HepG2 (cell line): ENCODE results near the gene PTPRH. TPM values are rescaled to one million over a fixed set of nuclear protein-coding genes. Genes with fewer than 3 reads are reported as not detected.

Experiments
- ATAC-seq: fragments of 200-7000 bp; cut with Tn5 transposase; 3 replicates; pipeline ENCODE4 v1.9.1; 2020; ENCODE audit warnings: mild to moderate bottlenecking, moderate library complexity
- BruUV-seq: library from RNA; stranded (reverse); fragments of 400-500 nt; replicated peaks from 2 replicates; lab custom pipeline; 2021; lab: Mats Ljungman, UMichigan
- CTCF ChIA-PET: fragments of 300-600 bp; formaldehyde crosslinking; extraction: SDS; loops from one replicate; lab custom pipeline; 2021; ENCODE audit warnings: low total read pairs, inconsistent platforms, low intra/inter-chr PET ratio; lab: Yijun Ruan, JAX
- POLR2A ChIA-PET: fragments of 350-600 bp; sonication (Branson Sonifier 250); formaldehyde crosslinking; loops from one replicate; lab custom pipeline; 2020; ENCODE audit warnings: antibody characterized with exemption, inconsistent platforms; lab: Yijun Ruan, JAX
- DNase-seq: peaks from one replicate; pipeline ENCODE4 v3.0.0-alpha.2; 2015; ENCODE audit warnings: low spot score
- FAIRE-seq: peaks from 3 replicates; lab custom pipeline; 2011; peaks lifted over from hg19 to GRCh38; lab: Jason Lieb, UNC
- H2AFZ ChIP-seq: one replicate; pipeline ENCODE4 v1.6.1; 2011; ENCODE audit warnings: low read length, inconsistent platforms
- H3K27ac ChIP-seq: fragments of 300-600 bp; 3 replicates; pipeline ENCODE4 v1.8.0; 2011; ENCODE audit warnings: mixed run types, mild to moderate bottlenecking, mixed read lengths, low read length, inconsistent platforms; ENCODE audit not compliant: insufficient read depth; ENCODE audit errors: extremely low read length
- H3K27me3 ChIP-seq, 2 experiments: fragments of 200-600 bp in 1 of 2; 2 replicates in 1 of 2; 3 replicates in 1 of 2; pipeline versions ENCODE4 v1.6.0 to v1.8.0; 2011; ENCODE audit warnings: low read length in 2 of 2, mild to moderate bottlenecking in 2 of 2, moderate library complexity in 2 of 2, inconsistent platforms in 1 of 2; ENCODE audit not compliant: insufficient read depth in 2 of 2, control insufficient read depth in 1 of 2
- H3K36me3 ChIP-seq, 2 experiments: fragments of 200-600 bp in 1 of 2; replicated peaks in 1 of 2; 2 replicates in 1 of 2; 3 replicates in 1 of 2; pipeline versions ENCODE4 v1.5.1 to v1.8.0; 2011; ENCODE audit warnings: low read length in 2 of 2, inconsistent platforms in 1 of 2; ENCODE audit not compliant: insufficient read depth in 2 of 2, control insufficient read depth in 1 of 2
- H3K4me1 ChIP-seq: 2 replicates; pipeline ENCODE4 v1.5.1; 2012; ENCODE audit warnings: low read length, inconsistent platforms; ENCODE audit not compliant: insufficient read depth
- H3K4me2 ChIP-seq: 2 replicates; pipeline ENCODE4 v1.6.0; 2011; ENCODE audit warnings: low read depth, low read length, inconsistent platforms
- H3K4me3 ChIP-seq, 3 experiments: fragments of 200-600 bp in 1 of 3; sonication (generic), shearing (Covaris generic) in 1 of 3; replicated peaks in 1 of 3; 2 replicates each; pipeline ENCODE4 v1.5.1; 2011 to 2016; ENCODE audit warnings: low read length in 3 of 3, inconsistent platforms in 2 of 3, low read depth in 2 of 3, mild to moderate bottlenecking in 2 of 3, control low read depth in 1 of 3, mixed read lengths in 1 of 3; ENCODE audit not compliant: insufficient read depth in 1 of 3
- H3K79me2 ChIP-seq: one replicate; pipeline ENCODE4 v1.6.1; 2011; ENCODE audit warnings: low read length, inconsistent platforms; ENCODE audit not compliant: insufficient read depth
- H3K9ac ChIP-seq: 2 replicates; pipeline ENCODE4 v1.6.0; 2011; ENCODE audit warnings: mild to moderate bottlenecking, low read depth, low read length, inconsistent platforms; ENCODE audit not compliant: insufficient read depth
- H3K9me3 ChIP-seq: 2 replicates; pipeline ENCODE4 v1.5.1; 2012; ENCODE audit warnings: mild to moderate bottlenecking, low read length
- H4K20me1 ChIP-seq: 2 replicates; pipeline ENCODE4 v1.6.0; 2011; ENCODE audit warnings: inconsistent platforms, mild to moderate bottlenecking, low read length, moderate library complexity; ENCODE audit not compliant: insufficient read depth
- ATF5 ChIP-seq: sonication (generic); formaldehyde crosslinking; IDR thresholded peaks from 2 replicates; pipeline ENCODE4 v1.4.0; 2020; ENCODE audit warnings: mild to moderate bottlenecking, low read depth, missing genetic modification reagents
- CAMTA2 ChIP-seq: sonication (generic); formaldehyde crosslinking; IDR thresholded peaks from 2 replicates; pipeline ENCODE4 v1.4.0; 2020; ENCODE audit warnings: mild to moderate bottlenecking, missing genetic modification reagents, borderline replicate concordance
- ELF4 ChIP-seq: sonication (generic); formaldehyde crosslinking; IDR thresholded peaks from 2 replicates; pipeline ENCODE4 v1.5.0; 2020; ENCODE audit warnings: missing genetic modification reagents, mild to moderate bottlenecking, moderate library complexity, borderline replicate concordance
- HINFP ChIP-seq: sonication (generic); formaldehyde crosslinking; IDR thresholded peaks from 2 replicates; pipeline ENCODE4 v1.4.0; 2020; ENCODE audit warnings: low read depth, mild to moderate bottlenecking, missing genetic modification reagents
- MEF2D ChIP-seq: sonication (generic); formaldehyde crosslinking; IDR thresholded peaks from 2 replicates; pipeline ENCODE4 v1.5.1; 2020; ENCODE audit warnings: mild to moderate bottlenecking, missing genetic modification reagents
- SATB2 ChIP-seq: sonication (generic); formaldehyde crosslinking; IDR thresholded peaks from 2 replicates; pipeline ENCODE4 v1.5.0; 2020; ENCODE audit warnings: missing genetic modification reagents
- TBX3 ChIP-seq: fragments of 450-650 bp; IDR thresholded peaks from 2 replicates; pipeline ENCODE4 v1.6.1; 2017; ENCODE audit warnings: antibody characterized with exemption, mild to moderate bottlenecking, inconsistent platforms, borderline replicate concordance
- ZBTB2 ChIP-seq: sonication (generic); formaldehyde crosslinking; IDR thresholded peaks from 2 replicates; pipeline ENCODE4 v1.8.0; 2022; ENCODE audit warnings: low read depth, missing genetic modification reagents
- ZFP91 ChIP-seq: sonication (generic); formaldehyde crosslinking; IDR thresholded peaks from 2 replicates; pipeline ENCODE4 v1.9.0; 2022; ENCODE audit warnings: missing genetic modification reagents, mild to moderate bottlenecking, borderline replicate concordance
- ZNF251 ChIP-seq: sonication (generic); formaldehyde crosslinking; IDR thresholded peaks from 2 replicates; pipeline ENCODE4 v1.9.0; 2021; ENCODE audit warnings: mild to moderate bottlenecking, missing genetic modification reagents
- ZNF33A ChIP-seq: sonication (generic); formaldehyde crosslinking; IDR thresholded peaks from 2 replicates; pipeline ENCODE4 v1.5.1; 2020; ENCODE audit warnings: missing genetic modification reagents, mild to moderate bottlenecking, moderate library complexity, borderline replicate concordance
- ZNF383 ChIP-seq: sonication (generic); formaldehyde crosslinking; IDR thresholded peaks from 2 replicates; pipeline ENCODE4 v1.4.0; 2020; ENCODE audit warnings: missing genetic modification reagents, mild to moderate bottlenecking, borderline replicate concordance
- ZNF431 ChIP-seq: sonication (generic); formaldehyde crosslinking; IDR thresholded peaks from 2 replicates; pipeline ENCODE4 v1.9.0; 2022; ENCODE audit warnings: missing genetic modification reagents, low read depth, mild to moderate bottlenecking, borderline replicate concordance
- ZNF432 ChIP-seq: sonication (generic); formaldehyde crosslinking; IDR thresholded peaks from 2 replicates; pipeline ENCODE4 v1.5.0; 2020; ENCODE audit warnings: missing genetic modification reagents, mild to moderate bottlenecking, borderline replicate concordance
- ZNF446 ChIP-seq: sonication (generic); formaldehyde crosslinking; IDR thresholded peaks from 2 replicates; pipeline ENCODE4 v1.5.0; 2020; ENCODE audit warnings: mild to moderate bottlenecking, missing genetic modification reagents
- ZNF782 ChIP-seq: sonication (generic); formaldehyde crosslinking; IDR thresholded peaks from 2 replicates; pipeline ENCODE4 v1.4.0; 2020; ENCODE audit warnings: missing genetic modification reagents, mild to moderate bottlenecking, borderline replicate concordance
- ZSCAN12 ChIP-seq: sonication (generic); formaldehyde crosslinking; IDR thresholded peaks from 2 replicates; pipeline ENCODE4 v1.9.0; 2021; ENCODE audit warnings: mild to moderate bottlenecking, missing genetic modification reagents
- ZSCAN31 ChIP-seq: sonication (generic); formaldehyde crosslinking; IDR thresholded peaks from 2 replicates; pipeline ENCODE4 v1.5.0; 2020; ENCODE audit warnings: low read depth, mild to moderate bottlenecking, missing genetic modification reagents
- WGBS: methylation state at CpG from one replicate; pipeline ENCODE4 v1.1.6; 2017; ENCODE audit warnings: low lambda C conversion rate; 5-methylcytosine and 5-hydroxymethylcytosine counted together
- in situ Hi-C: cut with HindIII; loops from 2 replicates; pipeline ENCODE4 v1.10.0; 2017; ENCODE audit warnings: low pct_unique_long_range_greater_than_20kb; ENCODE audit not compliant: extremely low pct_ligation_motif_present
- intact Hi-C: fragments of 100-400 bp; cut with micrococcal nuclease; formaldehyde crosslinking; loops from one replicate; pipeline ENCODE4 v1.10.0; 2022; ENCODE audit not compliant: unreplicated experiment
- polyA plus RNA-seq, 8 experiments: library from polyadenylated mRNA; depleted of rRNA in 3 of 8; stranded (reverse) in 7 of 8; unstranded in 1 of 8; fragments of >200 nt; fragmentation: Illumina TruSeq in 4 of 8; extraction: Trizol in 4 of 8; gene quantifications; 2 replicates each; pipeline versions ENCODE4 v1.2.1 to v1.2.3, GENCODE V29; 2011 to 2016; ENCODE audit warnings: low read depth in 4 of 8, missing spikeins in 1 of 8, mixed read lengths in 1 of 8; ENCODE audit not compliant: insufficient read depth in 1 of 8
- total RNA-seq, 5 experiments: library from RNA; depleted of rRNA; stranded (reverse); fragments of >200 nt; fragmentation: Illumina TruSeq; extraction: Trizol; gene quantifications; 2 replicates each; pipeline ENCODE4 v1.2.3, GENCODE V29; 2016; ENCODE audit warnings: low read depth in 1 of 5

PTPRH gene
- total and polyA plus RNA-seq, 2 of the 13 experiments (the other 11 are each of a cell fraction or from before 2014, with no cell fraction given) = 14.7 to 125 TPM

GRCh38 chr19:55169136-55169535 lies 40.2 kb downstream of the PTPRH start:
- intact Hi-C loops = no loop called here
- H3K27ac ChIP-seq = no peak overlapping the region
- no peak for DNase-seq
- H3K36me3 ChIP-seq = no peaks in the 10 kb centered on the region
- POLR2A ChIA-PET = no interaction called here
- in situ Hi-C loops = no loop called here
- H2AFZ ChIP-seq = no peak overlapping the region
- peaks cover 18% of the 10 kb centered on the region for H3K4me1 ChIP-seq
- 21% methylated on average over 4 of the region's 4 CpGs for WGBS
- ATAC-seq = no peak
- no peak overlapping the region for H3K4me2 ChIP-seq
- TF ChIP-seq ZNF33A (no peak), CAMTA2 (CRISPR knock-in tag) (no peak), TBX3 (no peak), ZNF431 (no peak), MEF2D (CRISPR knock-in tag) (no peak), HINFP (CRISPR knock-in tag) (no peak), ELF4 (CRISPR knock-in tag) (no peak), ZNF782 (CRISPR knock-in tag) (no peak), ZNF446 (CRISPR knock-in tag) (no peak), ZSCAN12 (no peak), ZBTB2 (CRISPR knock-in tag) (no peak), ZNF251 (CRISPR knock-in tag) (no peak), ZSCAN31 (CRISPR knock-in tag) (no peak), ZNF383 (CRISPR knock-in tag) (no peak), ATF5 (CRISPR knock-in tag) (no peak), ZNF432 (CRISPR knock-in tag) (no peak), SATB2 (CRISPR knock-in tag) (no peak), ZFP91 (no peak)
- H4K20me1 ChIP-seq = no peaks in the 10 kb centered on the region
- no peak overlapping the region for H3K4me3 ChIP-seq
- CTCF ChIA-PET = no interaction called here
- FAIRE-seq = no peak
- H3K9ac ChIP-seq = no peak overlapping the region
- H3K79me2 ChIP-seq = no peaks in the 10 kb centered on the region
- peaks cover 0 to 13% of the 10 kb centered on the region in 2 experiments; a peak in 3 of 5 replicates for H3K27me3 ChIP-seq
- no TSS peak for BruUV-seq
- H3K9me3 ChIP-seq = no peaks in the 10 kb centered on the region
